SU-DHL-6 (cell line): ENCODE data around the gene DRD3.

Experiments used
- EZH2phosphoT487 ChIP-seq: fragments of 200-600 bp; sonication (generic), shearing (Covaris generic); conservative IDR thresholded peaks from 2 replicates; pipeline ENCODE4 v1.6.1; 2018; ENCODE audit warnings: mild to moderate bottlenecking, antibody characterized with exemption, low read length, moderate library complexity, mixed read lengths
- TF ChIP-seq, protein P1 (sequence below): fragments of 200-600 bp; sonication (generic); IDR thresholded peaks from one replicate; pipeline ENCODE4 v1.5.1; 2017; ENCODE audit warnings: antibody characterized with exemption, mild to moderate bottlenecking, low read length, moderate library complexity; ENCODE audit not compliant: insufficient read depth, poor library complexity, severe bottlenecking

DNA sequence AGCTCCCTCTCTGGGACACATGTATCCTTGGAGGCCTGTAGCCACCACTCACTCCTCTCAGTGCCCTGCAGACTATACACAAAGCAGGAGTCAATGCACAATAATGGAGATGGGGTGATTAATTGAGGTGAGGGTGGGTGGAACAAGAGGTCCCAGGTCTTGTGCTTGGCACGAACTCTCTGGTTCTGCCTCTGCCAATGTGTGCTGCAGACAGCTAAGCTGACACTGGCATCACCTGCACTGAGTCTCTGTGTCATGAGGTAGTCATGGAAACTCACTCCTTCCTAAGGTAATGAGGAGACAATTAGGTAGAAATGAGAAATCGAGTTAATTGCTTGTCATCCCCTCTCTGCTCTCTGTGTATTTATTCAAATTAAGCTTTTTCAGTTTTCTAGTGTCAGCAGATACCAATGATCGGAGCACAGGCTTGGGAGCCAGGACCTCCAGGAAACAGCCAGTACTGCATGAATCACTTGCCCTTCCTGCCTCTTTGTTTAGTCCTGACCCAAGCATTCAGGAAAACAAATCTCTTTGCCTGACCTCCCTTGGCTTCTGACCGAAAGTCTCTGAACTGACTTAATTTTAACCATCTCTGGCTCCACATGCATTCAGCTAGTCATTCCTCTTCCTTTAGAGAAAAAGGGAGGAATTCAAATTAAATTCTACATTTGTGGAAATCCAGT, 56.7 kb downstream of the DRD3 start:
- TF ChIP-seq, protein P1, sequence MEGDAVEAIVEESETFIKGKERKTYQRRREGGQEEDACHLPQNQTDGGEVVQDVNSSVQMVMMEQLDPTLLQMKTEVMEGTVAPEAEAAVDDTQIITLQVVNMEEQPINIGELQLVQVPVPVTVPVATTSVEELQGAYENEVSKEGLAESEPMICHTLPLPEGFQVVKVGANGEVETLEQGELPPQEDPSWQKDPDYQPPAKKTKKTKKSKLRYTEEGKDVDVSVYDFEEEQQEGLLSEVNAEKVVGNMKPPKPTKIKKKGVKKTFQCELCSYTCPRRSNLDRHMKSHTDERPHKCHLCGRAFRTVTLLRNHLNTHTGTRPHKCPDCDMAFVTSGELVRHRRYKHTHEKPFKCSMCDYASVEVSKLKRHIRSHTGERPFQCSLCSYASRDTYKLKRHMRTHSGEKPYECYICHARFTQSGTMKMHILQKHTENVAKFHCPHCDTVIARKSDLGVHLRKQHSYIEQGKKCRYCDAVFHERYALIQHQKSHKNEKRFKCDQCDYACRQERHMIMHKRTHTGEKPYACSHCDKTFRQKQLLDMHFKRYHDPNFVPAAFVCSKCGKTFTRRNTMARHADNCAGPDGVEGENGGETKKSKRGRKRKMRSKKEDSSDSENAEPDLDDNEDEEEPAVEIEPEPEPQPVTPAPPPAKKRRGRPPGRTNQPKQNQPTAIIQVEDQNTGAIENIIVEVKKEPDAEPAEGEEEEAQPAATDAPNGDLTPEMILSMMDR, result no peak
- TF ChIP-seq EZH2phosphoT487, result no peak
